Measurements from ENCODE around the gene DGAT2.

DNA sequence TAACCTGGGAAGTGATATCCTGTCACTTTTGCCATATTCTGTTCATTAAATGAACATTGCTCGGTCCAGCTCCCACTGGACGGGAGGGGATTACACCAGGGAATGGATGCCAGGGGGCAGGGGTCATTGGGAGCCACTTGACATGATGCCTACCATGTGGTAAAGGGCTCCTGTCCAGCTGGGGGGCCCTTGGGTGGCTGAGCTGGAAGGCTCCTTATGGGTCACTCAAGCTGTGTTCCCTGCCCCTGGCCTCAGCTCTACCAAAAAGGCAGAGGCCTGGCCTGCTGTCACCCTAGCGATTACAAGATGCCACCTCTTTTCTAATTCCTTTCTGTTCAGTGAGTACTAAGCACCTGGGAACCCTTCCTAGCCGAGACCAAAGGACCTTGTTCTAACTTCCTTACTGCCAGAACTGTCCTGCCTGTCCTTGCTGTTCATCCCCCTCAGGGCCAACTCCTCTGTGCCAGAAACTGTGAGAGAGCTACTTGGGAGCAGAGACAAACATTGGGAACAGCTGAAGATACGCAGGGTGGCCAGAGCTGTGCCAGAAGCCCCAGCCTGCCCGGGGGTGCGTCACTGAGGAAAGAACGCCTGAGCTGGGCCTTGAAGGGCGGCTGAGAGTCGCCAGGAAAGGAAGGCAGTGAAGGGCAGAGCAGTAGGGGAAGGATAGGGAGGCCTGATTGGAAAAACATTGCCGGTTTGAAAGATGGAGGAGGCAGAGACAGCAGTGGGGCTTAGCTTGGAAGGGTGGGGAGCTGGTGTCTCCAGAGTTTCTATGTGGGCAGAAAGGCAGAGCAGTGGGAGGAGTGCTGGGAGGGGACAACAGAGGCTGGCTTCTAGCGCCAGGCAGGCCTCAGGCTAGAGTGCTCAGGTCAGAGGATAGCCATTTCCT lies 33.7 kb downstream of the DGAT2 start:
- no peak for TF ChIP-seq POLR2A (IDR thresholded peaks at IDR 0.05)
- TF ChIP-seq, protein P1, sequence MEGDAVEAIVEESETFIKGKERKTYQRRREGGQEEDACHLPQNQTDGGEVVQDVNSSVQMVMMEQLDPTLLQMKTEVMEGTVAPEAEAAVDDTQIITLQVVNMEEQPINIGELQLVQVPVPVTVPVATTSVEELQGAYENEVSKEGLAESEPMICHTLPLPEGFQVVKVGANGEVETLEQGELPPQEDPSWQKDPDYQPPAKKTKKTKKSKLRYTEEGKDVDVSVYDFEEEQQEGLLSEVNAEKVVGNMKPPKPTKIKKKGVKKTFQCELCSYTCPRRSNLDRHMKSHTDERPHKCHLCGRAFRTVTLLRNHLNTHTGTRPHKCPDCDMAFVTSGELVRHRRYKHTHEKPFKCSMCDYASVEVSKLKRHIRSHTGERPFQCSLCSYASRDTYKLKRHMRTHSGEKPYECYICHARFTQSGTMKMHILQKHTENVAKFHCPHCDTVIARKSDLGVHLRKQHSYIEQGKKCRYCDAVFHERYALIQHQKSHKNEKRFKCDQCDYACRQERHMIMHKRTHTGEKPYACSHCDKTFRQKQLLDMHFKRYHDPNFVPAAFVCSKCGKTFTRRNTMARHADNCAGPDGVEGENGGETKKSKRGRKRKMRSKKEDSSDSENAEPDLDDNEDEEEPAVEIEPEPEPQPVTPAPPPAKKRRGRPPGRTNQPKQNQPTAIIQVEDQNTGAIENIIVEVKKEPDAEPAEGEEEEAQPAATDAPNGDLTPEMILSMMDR (IDR thresholded peaks at IDR 0.05) = no peak
